Suppressor macrophage treated with lipopolysaccharide for 4 hours (primary cell): Measurements from ENCODE around the gene CCDC57.

Source experiments
- DNase-seq: peaks from one replicate; pipeline ENCODE4 v3.0.0-alpha.2; 2020

The CCDC57 gene

DNA sequence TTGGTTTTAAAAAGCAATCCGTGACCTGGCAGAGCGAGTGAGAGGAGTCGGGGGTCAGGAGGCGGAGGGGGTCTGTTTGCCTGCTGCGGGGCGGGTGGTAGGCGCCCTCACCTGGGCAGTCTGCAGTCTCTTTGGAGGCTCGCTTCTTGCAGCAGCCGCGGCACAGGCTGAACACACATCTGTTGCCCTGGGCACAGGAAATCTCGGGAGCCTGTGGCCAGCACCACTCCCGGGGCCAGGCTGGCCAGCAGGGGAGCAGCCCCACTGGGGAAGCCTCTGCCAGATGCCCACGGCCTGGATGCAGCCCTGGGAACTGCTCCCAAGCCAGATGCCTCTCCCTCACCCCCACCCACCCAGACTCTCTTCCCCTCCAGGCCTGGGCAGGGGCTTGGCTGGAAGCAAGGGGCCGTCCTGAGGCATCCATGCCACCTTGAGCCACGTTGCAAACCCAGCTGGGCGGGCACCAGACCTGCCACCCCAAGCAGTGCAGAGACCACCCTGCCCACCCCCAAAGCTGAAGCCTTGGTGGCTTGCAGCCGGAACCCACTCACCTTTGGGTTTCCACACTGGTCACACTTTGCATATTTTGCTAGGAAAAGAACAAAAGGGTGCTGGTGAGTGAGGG lies 154.3 kb downstream of the CCDC57 start:
- no peak for DNase-seq

GRCh38 chr17:82056729-82057621 lies 155.7 kb downstream of the CCDC57 start:
- no peak for DNase-seq

DNA sequence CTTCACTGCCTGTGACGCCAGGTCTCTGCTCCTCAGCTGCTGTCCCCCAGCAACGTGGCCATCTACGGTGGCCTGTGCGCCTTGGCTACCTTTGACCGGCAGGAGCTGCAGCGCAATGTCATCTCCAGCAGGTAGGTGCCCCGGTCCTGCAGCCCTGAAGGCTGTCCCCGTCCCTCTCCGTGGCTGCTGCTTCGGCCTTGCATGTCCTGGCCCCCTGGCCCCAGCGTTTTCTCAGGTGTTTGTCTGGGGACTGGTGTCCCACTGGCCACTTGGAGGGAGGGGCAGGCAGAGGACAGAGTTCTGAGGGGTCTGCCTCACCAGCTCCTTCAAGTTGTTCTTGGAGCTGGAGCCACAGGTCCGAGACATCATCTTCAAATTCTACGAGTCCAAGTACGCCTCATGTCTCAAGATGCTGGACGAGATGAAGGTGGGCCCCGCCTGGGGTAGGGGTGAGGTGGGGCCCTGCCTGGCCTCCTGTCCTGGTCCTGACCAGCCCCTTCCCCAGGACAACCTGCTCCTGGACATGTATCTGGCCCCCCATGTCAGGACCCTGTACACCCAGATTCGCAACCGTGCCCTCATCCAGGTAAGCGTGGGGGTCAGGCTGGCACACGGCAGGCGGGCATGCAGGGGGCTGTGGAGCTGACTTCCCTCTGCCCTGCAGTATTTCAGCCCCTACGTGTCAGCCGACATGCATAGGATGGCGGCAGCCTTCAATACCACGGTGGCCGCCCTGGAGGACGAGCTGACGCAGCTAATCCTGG lies 156.5 kb downstream of the CCDC57 start:
- DNase-seq, result no peak

GRCh38 chr17:82055023-82055964 lies 157.3 kb downstream of the CCDC57 start:
- DNase-seq, result no peak

GRCh38 chr17:82054351-82055022 lies 158.2 kb downstream of the CCDC57 start:
- DNase-seq, result no peak

- no peak for DNase-seq
These were observed 158.9 kb downstream of the CCDC57 start for GRCh38 chr17:82053556-82054263.

DNA sequence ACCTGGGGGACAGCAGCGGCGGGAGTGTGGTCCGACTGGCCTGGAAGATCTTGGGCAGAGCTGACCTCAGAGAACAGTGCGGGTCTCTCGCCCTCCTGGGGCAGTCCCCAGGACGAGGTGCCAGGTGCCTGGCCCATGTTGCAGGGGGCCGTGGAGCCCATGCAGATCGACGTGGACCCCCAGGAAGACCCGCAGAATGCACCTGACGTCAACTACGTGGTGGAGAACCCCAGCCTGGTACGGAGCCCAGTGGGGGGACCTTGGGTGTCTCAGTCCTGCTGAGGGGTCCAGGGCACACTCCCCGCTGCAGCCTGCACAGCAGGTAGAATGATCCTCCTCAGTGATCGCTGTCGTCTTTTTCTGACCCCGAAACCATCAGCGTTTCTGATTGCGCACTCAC lies 159.5 kb downstream of the CCDC57 start:
- no peak for DNase-seq

- no peak for DNase-seq
These were observed 160.0 kb downstream of the CCDC57 start for GRCh38 chr17:82052638-82053059.

DNA sequence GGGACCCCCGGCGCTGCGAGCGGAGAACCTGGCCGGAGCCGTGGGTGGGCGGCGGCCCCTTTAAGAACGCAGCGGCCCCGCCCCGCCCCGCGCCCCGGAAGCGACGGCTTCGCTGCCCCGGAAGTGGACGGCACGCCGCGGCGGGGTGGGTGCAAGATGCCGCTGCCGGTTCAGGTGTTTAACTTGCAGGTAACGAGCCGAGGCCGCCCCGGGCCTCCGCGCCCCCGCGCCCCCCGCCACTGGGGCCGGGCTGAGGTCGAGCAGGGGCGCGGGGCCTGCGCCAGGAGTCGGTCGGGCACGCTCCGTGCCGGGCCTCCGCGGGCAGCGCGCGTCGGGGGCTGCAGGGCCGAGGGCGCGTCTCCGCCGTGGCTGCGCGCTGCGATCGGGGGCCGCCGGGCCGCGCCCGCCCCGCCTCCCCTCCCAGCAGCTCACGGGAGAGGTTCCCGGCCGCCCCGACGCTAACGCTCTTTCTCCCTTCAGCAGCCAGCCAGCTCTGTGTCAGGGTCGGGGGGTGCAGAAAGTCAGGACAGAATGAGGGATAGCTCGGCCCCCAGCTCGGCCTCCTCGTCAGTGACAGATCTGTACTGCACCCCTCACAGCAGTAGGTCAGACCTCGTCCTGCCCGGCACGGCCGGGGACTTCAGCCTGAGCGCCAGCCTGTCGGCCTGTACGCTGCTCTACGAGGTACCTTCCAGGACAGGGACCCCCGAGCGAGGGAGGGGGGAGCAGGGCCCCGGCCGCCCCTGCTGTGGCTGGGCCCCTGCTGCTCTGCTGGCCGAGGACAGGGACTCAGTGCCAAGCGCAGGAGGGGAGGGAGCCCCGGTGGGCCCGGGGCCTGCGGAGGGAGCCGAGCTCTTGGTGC lies 160.6 kb downstream of the CCDC57 start, which contains the start of the genes GPS1 and RFNG:
TSS of gene GPS1 (plus strand) at position 123 of the 862 bp plus-strand sequence. CDS start at position 157, 34 bp downstream.
TSS of gene RFNG (minus strand) at position 36 of the 862 bp plus-strand sequence. CDS start 45 bp downstream, outside the sequence.
- DNase-seq, result peak; percentile 78
